ENCODE results near the gene ANKIB1. TPM values are rescaled to one million over a fixed set of nuclear protein-coding genes. Genes with fewer than 3 reads are reported as not detected.

ANKIB1 gene
- total RNA-seq, 2 donors from 2014 or later: 33.3 to 37.1 TPM

- H3K9me3 ChIP-seq: no peaks in the 10 kb centered on the region
Measured at GRCh38 chr7:92397542-92397941, 151.8 kb downstream of the ANKIB1 start.

GRCh38 chr7:92400013-92400412 lies 154.2 kb downstream of the ANKIB1 start:
- H3K27me3 ChIP-seq (replicated peaks; ENCODE audit: insufficient read depth): no peaks in the 10 kb centered on the region
- H3K4me3 ChIP-seq: no peak overlapping the region
- ATAC-seq (ENCODE audit: insufficient number of reproducible peaks, low FRiP score, low read depth) (no peak), DNase-seq (ENCODE audit: low spot score) (no peak)
- peaks cover 19% of the 10 kb centered on the region for H3K36me3 ChIP-seq
- no peak overlapping the region for H3K27ac ChIP-seq
- no peak for TF ChIP-seq CTCF (IDR thresholded peaks at IDR 0.05)
- H3K4me1 ChIP-seq (ENCODE audit: control insufficient read depth in 1 of 2, low read depth in 2 of 2): no peaks in the 10 kb centered on the region
- H3K9me3 ChIP-seq: no peaks in the 10 kb centered on the region

More at GRCh38 chr7:92397542-92397941, 151.8 kb downstream of the ANKIB1 start:
- ATAC-seq (ENCODE audit: insufficient number of reproducible peaks, low FRiP score, low read depth) (no peak), DNase-seq (ENCODE audit: low spot score) (no peak)
- no peak overlapping the region for H3K27ac ChIP-seq
- TF ChIP-seq CTCF (IDR thresholded peaks at IDR 0.05): no peak
- H3K36me3 ChIP-seq: peaks cover 19% of the 10 kb centered on the region
- no peaks in the 10 kb centered on the region for H3K27me3 ChIP-seq (replicated peaks; ENCODE audit: insufficient read depth)
- H3K4me1 ChIP-seq (ENCODE audit: control insufficient read depth in 1 of 2, low read depth in 2 of 2): no peaks in the 10 kb centered on the region
- no peak overlapping the region for H3K4me3 ChIP-seq

- DNase-seq (ENCODE audit: low spot score) (no peak), ATAC-seq (ENCODE audit: insufficient number of reproducible peaks, low FRiP score, low read depth) (no peak)
- Histone ChIP-seq H3K4me1 (ENCODE audit: control insufficient read depth in 1 of 2, low read depth in 2 of 2) (no peaks in the 10 kb centered on the region), H3K36me3 (peaks cover 13% of the 10 kb centered on the region), H3K9me3 (no peaks in the 10 kb centered on the region), H3K4me3 (no peak overlapping the region), H3K27ac (no peak overlapping the region), H3K27me3 (replicated peaks; ENCODE audit: insufficient read depth) (no peaks in the 10 kb centered on the region)
- TF ChIP-seq CTCF (IDR thresholded peaks at IDR 0.05): no peak
Measured at GRCh38 chr7:92402920-92403759, 157.4 kb downstream of the ANKIB1 start.

DNA sequence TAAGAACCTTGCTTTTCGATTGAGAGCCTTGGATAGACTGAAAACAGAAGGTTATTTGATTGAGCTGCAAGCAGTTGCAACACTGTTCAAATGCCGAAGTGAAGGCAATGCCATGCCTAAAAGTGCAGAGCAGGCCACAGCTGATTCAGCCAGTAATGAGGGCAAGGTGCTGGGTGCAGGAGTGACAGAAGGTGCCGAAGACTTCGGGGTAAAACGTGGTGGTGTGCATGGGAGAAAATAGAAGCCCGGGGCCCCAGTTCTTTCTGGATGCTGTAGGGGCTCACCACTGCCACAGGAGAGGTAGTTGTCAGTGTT lies 157.9 kb downstream of the ANKIB1 start:
- no peak for TF ChIP-seq CTCF (IDR thresholded peaks at IDR 0.05)
- Histone ChIP-seq H3K4me3 (no peak overlapping the region), H3K9me3 (no peaks in the 10 kb centered on the region), H3K36me3 (peaks cover 7% of the 10 kb centered on the region), H3K27ac (no peak overlapping the region), H3K27me3 (replicated peaks; ENCODE audit: insufficient read depth) (no peaks in the 10 kb centered on the region), H3K4me1 (ENCODE audit: control insufficient read depth in 1 of 2, low read depth in 2 of 2) (no peaks in the 10 kb centered on the region)
- DNase-seq (ENCODE audit: low spot score): no peak
- ATAC-seq (ENCODE audit: insufficient number of reproducible peaks, low FRiP score, low read depth): no peak

DNA sequence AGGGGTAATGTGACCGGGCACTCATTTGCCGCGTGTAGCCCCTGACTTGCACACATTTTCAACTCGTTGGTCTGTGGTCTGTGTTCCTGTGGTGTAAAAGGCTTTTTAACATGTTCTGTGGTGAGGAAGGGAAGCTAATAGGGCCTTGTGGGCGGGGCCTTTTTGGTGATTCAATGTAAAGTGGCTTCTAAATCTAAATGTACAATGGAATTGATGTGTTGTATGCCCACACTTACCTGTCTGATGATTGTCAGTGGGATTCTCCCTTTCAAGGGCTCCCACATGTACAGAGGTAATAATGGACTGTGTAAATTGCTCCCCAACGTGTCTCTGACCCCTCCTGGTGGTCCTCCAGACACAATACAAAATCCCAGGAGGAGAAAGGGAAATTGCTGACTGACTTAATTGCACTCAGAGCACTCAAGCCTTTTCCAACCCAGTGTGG lies 158.4 kb downstream of the ANKIB1 start:
- Histone ChIP-seq H3K27me3 (replicated peaks; ENCODE audit: insufficient read depth) (no peaks in the 10 kb centered on the region), H3K9me3 (no peaks in the 10 kb centered on the region), H3K4me3 (no peak overlapping the region), H3K27ac (no peak overlapping the region), H3K4me1 (ENCODE audit: control insufficient read depth in 1 of 2, low read depth in 2 of 2) (no peaks in the 10 kb centered on the region), H3K36me3 (peaks cover 4% of the 10 kb centered on the region)
- DNase-seq (ENCODE audit: low spot score): no peak
- no peak for TF ChIP-seq CTCF (IDR thresholded peaks at IDR 0.05)
- ATAC-seq (ENCODE audit: insufficient number of reproducible peaks, low FRiP score, low read depth): no peak
